ENCODE data around the gene KCNJ11. TPM values are rescaled to one million over a fixed set of nuclear protein-coding genes. Genes with fewer than 3 reads are reported as not detected.
A peak's percentile ranks its signal among the peaks of the same experiment; 100 is the strongest.

KCNJ11 gene
- total and polyA plus RNA-seq, 2 of the 13 experiments (the other 11 are each of a cell fraction or from before 2014, with no cell fraction given) = 0.38 to 1.6 TPM

DNA sequence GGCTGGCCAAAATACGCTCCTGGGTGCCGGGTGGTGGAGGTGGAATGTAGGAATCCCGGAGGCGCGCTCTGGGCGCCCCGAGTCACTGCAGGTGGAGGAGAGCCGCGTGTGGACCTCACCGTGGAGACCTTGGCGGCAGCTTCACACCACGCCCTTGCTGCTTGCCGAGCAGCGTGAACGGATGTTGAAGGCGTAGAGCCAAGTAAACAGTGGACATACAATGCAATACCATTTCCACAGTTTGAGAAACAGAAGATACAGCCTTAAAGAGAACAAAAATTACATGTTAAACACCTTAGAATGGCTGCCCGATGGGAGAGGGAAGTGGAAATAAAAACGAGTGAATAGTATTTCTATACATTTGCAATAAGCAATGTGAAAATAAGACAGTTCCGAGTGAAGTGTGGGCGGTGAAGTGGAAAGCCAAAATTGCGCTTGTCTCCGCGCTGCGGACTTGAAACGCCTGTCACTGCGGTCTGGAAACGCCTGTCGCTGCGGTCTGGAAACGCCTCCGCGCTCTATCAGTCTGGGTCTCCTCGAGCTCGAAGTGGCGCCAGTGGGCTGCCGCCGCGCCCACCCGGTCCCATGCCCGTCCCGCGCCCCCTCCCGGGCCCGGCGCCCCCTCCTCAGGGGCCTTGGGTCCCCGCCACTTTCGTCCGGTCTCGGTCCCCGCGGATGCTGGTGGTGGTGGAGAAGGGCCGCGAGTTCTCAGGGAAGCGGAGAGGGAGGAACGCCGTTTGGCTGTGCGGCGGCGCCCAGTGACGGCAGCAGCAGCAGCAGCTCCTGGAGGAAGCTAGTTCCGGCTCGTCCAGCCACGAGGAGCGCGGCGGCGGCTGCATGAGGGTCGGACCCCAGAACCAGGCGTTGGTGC is 35.3 kb downstream of the KCNJ11 start (continued):
- TF ChIP-seq ZNF883 (CRISPR knock-in tag; IDR thresholded peaks at IDR 0.05; ENCODE audit: not compliant biosample characterization) (no peak), ZBTB20 (CRISPR knock-in tag; IDR thresholded peaks at IDR 0.05; ENCODE audit: borderline replicate concordance, low read depth) (peak; percentile 54), KAT7 (CRISPR knock-in tag; IDR thresholded peaks at IDR 0.05; ENCODE audit: borderline replicate concordance) (0 out of 2 replicates have a peak, but pooled peaks have one; percentile 82), RBAK (CRISPR knock-in tag; IDR thresholded peaks at IDR 0.05) (no peak), MED8 (CRISPR knock-in tag; IDR thresholded peaks at IDR 0.05; ENCODE audit: insufficient replicate concordance) (peak; percentile 65), ZNF550 (CRISPR knock-in tag; IDR thresholded peaks at IDR 0.05; ENCODE audit: borderline replicate concordance) (0 out of 2 replicates have a peak, but pooled peaks have one; percentile 61), ZKSCAN5 (CRISPR knock-in tag; IDR thresholded peaks at IDR 0.05) (no peak), ZNF775 (CRISPR knock-in tag; IDR thresholded peaks at IDR 0.05; ENCODE audit: borderline replicate concordance) (no peak)
- TF ChIP-seq, protein P1, sequence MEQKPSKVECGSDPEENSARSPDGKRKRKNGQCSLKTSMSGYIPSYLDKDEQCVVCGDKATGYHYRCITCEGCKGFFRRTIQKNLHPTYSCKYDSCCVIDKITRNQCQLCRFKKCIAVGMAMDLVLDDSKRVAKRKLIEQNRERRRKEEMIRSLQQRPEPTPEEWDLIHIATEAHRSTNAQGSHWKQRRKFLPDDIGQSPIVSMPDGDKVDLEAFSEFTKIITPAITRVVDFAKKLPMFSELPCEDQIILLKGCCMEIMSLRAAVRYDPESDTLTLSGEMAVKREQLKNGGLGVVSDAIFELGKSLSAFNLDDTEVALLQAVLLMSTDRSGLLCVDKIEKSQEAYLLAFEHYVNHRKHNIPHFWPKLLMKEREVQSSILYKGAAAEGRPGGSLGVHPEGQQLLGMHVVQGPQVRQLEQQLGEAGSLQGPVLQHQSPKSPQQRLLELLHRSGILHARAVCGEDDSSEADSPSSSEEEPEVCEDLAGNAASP (CRISPR knock-in tag; IDR thresholded peaks at IDR 0.05; ENCODE audit: borderline replicate concordance) = 0 out of 2 replicates have a peak, but pooled peaks have one; percentile 10
- TF ChIP-seq, protein P2, sequence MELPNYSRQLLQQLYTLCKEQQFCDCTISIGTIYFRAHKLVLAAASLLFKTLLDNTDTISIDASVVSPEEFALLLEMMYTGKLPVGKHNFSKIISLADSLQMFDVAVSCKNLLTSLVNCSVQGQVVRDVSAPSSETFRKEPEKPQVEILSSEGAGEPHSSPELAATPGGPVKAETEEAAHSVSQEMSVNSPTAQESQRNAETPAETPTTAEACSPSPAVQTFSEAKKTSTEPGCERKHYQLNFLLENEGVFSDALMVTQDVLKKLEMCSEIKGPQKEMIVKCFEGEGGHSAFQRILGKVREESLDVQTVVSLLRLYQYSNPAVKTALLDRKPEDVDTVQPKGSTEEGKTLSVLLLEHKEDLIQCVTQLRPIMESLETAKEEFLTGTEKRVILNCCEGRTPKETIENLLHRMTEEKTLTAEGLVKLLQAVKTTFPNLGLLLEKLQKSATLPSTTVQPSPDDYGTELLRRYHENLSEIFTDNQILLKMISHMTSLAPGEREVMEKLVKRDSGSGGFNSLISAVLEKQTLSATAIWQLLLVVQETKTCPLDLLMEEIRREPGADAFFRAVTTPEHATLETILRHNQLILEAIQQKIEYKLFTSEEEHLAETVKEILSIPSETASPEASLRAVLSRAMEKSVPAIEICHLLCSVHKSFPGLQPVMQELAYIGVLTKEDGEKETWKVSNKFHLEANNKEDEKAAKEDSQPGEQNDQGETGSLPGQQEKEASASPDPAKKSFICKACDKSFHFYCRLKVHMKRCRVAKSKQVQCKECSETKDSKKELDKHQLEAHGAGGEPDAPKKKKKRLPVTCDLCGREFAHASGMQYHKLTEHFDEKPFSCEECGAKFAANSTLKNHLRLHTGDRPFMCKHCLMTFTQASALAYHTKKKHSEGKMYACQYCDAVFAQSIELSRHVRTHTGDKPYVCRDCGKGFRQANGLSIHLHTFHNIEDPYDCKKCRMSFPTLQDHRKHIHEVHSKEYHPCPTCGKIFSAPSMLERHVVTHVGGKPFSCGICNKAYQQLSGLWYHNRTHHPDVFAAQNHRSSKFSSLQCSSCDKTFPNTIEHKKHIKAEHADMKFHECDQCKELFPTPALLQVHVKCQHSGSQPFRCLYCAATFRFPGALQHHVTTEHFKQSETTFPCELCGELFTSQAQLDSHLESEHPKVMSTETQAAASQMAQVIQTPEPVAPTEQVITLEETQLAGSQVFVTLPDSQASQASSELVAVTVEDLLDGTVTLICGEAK (IDR thresholded peaks at IDR 0.05) = no peak
- TF ChIP-seq, protein P2 (CRISPR knock-in tag; IDR thresholded peaks at IDR 0.05) = peak; percentile 77
- TF ChIP-seq, protein P3, sequence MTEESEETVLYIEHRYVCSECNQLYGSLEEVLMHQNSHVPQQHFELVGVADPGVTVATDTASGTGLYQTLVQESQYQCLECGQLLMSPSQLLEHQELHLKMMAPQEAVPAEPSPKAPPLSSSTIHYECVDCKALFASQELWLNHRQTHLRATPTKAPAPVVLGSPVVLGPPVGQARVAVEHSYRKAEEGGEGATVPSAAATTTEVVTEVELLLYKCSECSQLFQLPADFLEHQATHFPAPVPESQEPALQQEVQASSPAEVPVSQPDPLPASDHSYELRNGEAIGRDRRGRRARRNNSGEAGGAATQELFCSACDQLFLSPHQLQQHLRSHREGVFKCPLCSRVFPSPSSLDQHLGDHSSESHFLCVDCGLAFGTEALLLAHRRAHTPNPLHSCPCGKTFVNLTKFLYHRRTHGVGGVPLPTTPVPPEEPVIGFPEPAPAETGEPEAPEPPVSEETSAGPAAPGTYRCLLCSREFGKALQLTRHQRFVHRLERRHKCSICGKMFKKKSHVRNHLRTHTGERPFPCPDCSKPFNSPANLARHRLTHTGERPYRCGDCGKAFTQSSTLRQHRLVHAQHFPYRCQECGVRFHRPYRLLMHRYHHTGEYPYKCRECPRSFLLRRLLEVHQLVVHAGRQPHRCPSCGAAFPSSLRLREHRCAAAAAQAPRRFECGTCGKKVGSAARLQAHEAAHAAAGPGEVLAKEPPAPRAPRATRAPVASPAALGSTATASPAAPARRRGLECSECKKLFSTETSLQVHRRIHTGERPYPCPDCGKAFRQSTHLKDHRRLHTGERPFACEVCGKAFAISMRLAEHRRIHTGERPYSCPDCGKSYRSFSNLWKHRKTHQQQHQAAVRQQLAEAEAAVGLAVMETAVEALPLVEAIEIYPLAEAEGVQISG (CRISPR knock-in tag; IDR thresholded peaks at IDR 0.05) = peak; percentile 78
- TF ChIP-seq, protein P4, sequence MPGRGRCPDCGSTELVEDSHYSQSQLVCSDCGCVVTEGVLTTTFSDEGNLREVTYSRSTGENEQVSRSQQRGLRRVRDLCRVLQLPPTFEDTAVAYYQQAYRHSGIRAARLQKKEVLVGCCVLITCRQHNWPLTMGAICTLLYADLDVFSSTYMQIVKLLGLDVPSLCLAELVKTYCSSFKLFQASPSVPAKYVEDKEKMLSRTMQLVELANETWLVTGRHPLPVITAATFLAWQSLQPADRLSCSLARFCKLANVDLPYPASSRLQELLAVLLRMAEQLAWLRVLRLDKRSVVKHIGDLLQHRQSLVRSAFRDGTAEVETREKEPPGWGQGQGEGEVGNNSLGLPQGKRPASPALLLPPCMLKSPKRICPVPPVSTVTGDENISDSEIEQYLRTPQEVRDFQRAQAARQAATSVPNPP (CRISPR knock-in tag; IDR thresholded peaks at IDR 0.05) = peak; percentile 20; the same call in 1 of the 2 replicates
